GM18870 (cell line): ENCODE results near the gene MCM10.
"Not testable (repeated sequence)": the region's sequence is repeated elsewhere in the genome, so short reads cannot be mapped to it uniquely, and the experiment has no call there.

Experiments used
- ATAC-seq: cut with Tn5 transposase; IDR thresholded peaks from one replicate; pipeline ENCODE4 v1.9.1; 2021; ENCODE audit warnings: moderate library complexity; ENCODE audit not compliant: unreplicated experiment

The MCM10 gene

GRCh38 chr10:13219685-13220670, 58.6 kb downstream of the MCM10 start:
- no peak for ATAC-seq

GRCh38 chr10:13221572-13221971, 60.2 kb downstream of the MCM10 start:
- no peak for ATAC-seq

- ATAC-seq, result no peak
Observed at GRCh38 chr10:13222151-13222550, 60.8 kb downstream of the MCM10 start.

GRCh38 chr10:13222566-13222965, 61.2 kb downstream of the MCM10 start:
- no peak for ATAC-seq

GRCh38 chr10:13223241-13223640, 61.9 kb downstream of the MCM10 start:
- ATAC-seq, result no peak

- ATAC-seq, result no peak
Observed at GRCh38 chr10:13224210-13224995, 63.0 kb downstream of the MCM10 start.

GRCh38 chr10:13225601-13226000, 64.2 kb downstream of the MCM10 start:
- no peak for ATAC-seq

- no peak for ATAC-seq
Observed at GRCh38 chr10:13227031-13227430, 65.7 kb downstream of the MCM10 start.

- ATAC-seq, result no peak
Observed at GRCh38 chr10:13231190-13231589, 69.8 kb downstream of the MCM10 start.

GRCh38 chr10:13231808-13232207, 70.5 kb downstream of the MCM10 start:
- no peak for ATAC-seq

GRCh38 chr10:13233358-13233757, 72.0 kb downstream of the MCM10 start:
- ATAC-seq, result no peak

- no peak for ATAC-seq
Observed at GRCh38 chr10:13234172-13234571, 72.8 kb downstream of the MCM10 start, which contains the start of gene UCMA. Gene UCMA (minus strand): TSS chr10:13234374. CDS start chr10:13234258, 116 bp downstream.

- ATAC-seq, result not testable (repeated sequence)
Observed at GRCh38 chr10:13234736-13235135, 73.4 kb downstream of the MCM10 start.

- no peak for ATAC-seq
Observed at GRCh38 chr10:13236638-13237037, 75.3 kb downstream of the MCM10 start.

GRCh38 chr10:13238271-13239077, 77.1 kb downstream of the MCM10 start:
- ATAC-seq, result no peak

- ATAC-seq, result no peak
Observed at GRCh38 chr10:13239923-13240322, 78.6 kb downstream of the MCM10 start.

GRCh38 chr10:13241613-13242012, 80.3 kb downstream of the MCM10 start:
- no peak for ATAC-seq

GRCh38 chr10:13242260-13242659, 80.9 kb downstream of the MCM10 start:
- not testable (repeated sequence) for ATAC-seq

- no peak for ATAC-seq
Observed at GRCh38 chr10:13247246-13247645, 85.9 kb downstream of the MCM10 start.

GRCh38 chr10:13247784-13248183, 86.4 kb downstream of the MCM10 start:
- ATAC-seq, result no peak

GRCh38 chr10:13253726-13254125, 92.4 kb downstream of the MCM10 start:
- no peak for ATAC-seq
